Hepatocyte (in vitro differentiated cells): ENCODE measurements around the gene MEAF6. TPM values are rescaled to one million over a fixed set of nuclear protein-coding genes. Genes with fewer than 3 reads are reported as not detected.

ENCODE experiments used
- DNase-seq: peaks from one replicate; pipeline ENCODE4 v3.0.0-alpha.2; 2016; ENCODE audit warnings: low spot score
- H2AFZ ChIP-seq: fragments of 200-600 bp; sonication (generic); 2 replicates; pipeline ENCODE4 v1.6.0; 2016; ENCODE audit warnings: antibody characterized with exemption, mild to moderate bottlenecking
- H3K27ac ChIP-seq: fragments of 200-600 bp; sonication (generic); 2 replicates; pipeline ENCODE4 v1.5.1; 2016; ENCODE audit warnings: mild to moderate bottlenecking
- H3K27me3 ChIP-seq: fragments of 200-600 bp; sonication (generic); 2 replicates; pipeline ENCODE4 v1.6.1; 2016
- H3K36me3 ChIP-seq: fragments of 200-600 bp; sonication (generic); replicated peaks from 2 replicates; pipeline ENCODE4 v1.5.1; 2016; ENCODE audit warnings: low read depth; ENCODE audit not compliant: insufficient read depth
- H3K4me1 ChIP-seq: fragments of 200-600 bp; sonication (generic); 2 replicates; pipeline ENCODE4 v1.5.1; 2016; ENCODE audit warnings: mild to moderate bottlenecking, moderate library complexity; ENCODE audit not compliant: insufficient read depth
- H3K4me2 ChIP-seq: fragments of 200-600 bp; sonication (generic); 2 replicates; pipeline ENCODE4 v1.6.0; 2016
- H3K4me3 ChIP-seq: fragments of 200-600 bp; sonication (generic); 2 replicates; pipeline ENCODE4 v1.5.1; 2016; ENCODE audit warnings: mild to moderate bottlenecking
- H3K79me2 ChIP-seq: fragments of 200-600 bp; sonication (generic); 2 replicates; pipeline ENCODE4 v1.6.0; 2017; ENCODE audit warnings: mild to moderate bottlenecking
- H3K9me2 ChIP-seq: fragments of 200-600 bp; sonication (generic); replicated peaks from 2 replicates; pipeline ENCODE4 v1.6.0; 2017; ENCODE audit warnings: mild to moderate bottlenecking; ENCODE audit not compliant: insufficient read depth
- H3K9me3 ChIP-seq: fragments of 200-600 bp; sonication (generic); 2 replicates; pipeline ENCODE4 v1.5.1; 2016; ENCODE audit warnings: low read depth, mild to moderate bottlenecking
- H4K20me1 ChIP-seq: fragments of 200-600 bp; sonication (generic); 2 replicates; pipeline ENCODE4 v1.6.0; 2016; ENCODE audit warnings: mild to moderate bottlenecking; ENCODE audit not compliant: insufficient read depth, poor library complexity, severe bottlenecking
- CTCF ChIP-seq: fragments of 200-600 bp; sonication (generic); IDR thresholded peaks from 2 replicates; pipeline ENCODE4 v1.5.1; 2016; ENCODE audit warnings: antibody characterized with exemption, mild to moderate bottlenecking; ENCODE audit not compliant: poor library complexity
- EZH2 ChIP-seq: fragments of 200-600 bp; sonication (generic); IDR thresholded peaks from 2 replicates; pipeline ENCODE4 v1.6.1; 2016; ENCODE audit warnings: antibody characterized with exemption, mild to moderate bottlenecking, borderline replicate concordance
- EZH2phosphoT487 ChIP-seq: fragments of 200-600 bp; sonication (generic); IDR thresholded peaks from one replicate; pipeline ENCODE4 v1.6.1; 2018; ENCODE audit warnings: antibody characterized with exemption, mild to moderate bottlenecking, low read depth, moderate library complexity; ENCODE audit not compliant: unreplicated experiment, severe bottlenecking
- WGBS: methylation state at CpG from one replicate; pipeline ENCODE4 v1.1.6; 2016; ENCODE audit warnings: low lambda C conversion rate; ENCODE audit errors: missing lambda C conversion rate; 5-methylcytosine and 5-hydroxymethylcytosine counted together
- polyA plus RNA-seq: library from polyadenylated mRNA; unstranded; fragments of >200 nt; fragmentation: Nextera tagmentation; extraction: Ambion mirVana; gene quantifications from 2 replicates; pipeline ENCODE4 v1.2.1, GENCODE V29; 2016
- total RNA-seq: library from RNA; depleted of rRNA; stranded (reverse); fragments of >200 nt; gene quantifications from 2 replicates; pipeline ENCODE4 v1.2.3, GENCODE V29; 2014

The MEAF6 gene
- total and polyA plus RNA-seq, 2 experiments from 2014 or later = 46.5 to 74.7 TPM

- Histone ChIP-seq H3K27me3 (peaks cover 4% of the 10 kb centered on the region), H3K36me3 (no peaks in the 10 kb centered on the region), H3K79me2 (no peaks in the 10 kb centered on the region), H3K27ac (no peak overlapping the region), H3K9me3 (no peaks in the 10 kb centered on the region), H3K4me2 (no peak overlapping the region), H3K9me2 (no peaks in the 10 kb centered on the region), H3K4me1 (no peaks in the 10 kb centered on the region), H4K20me1 (no peaks in the 10 kb centered on the region), H2AFZ (no peak overlapping the region), H3K4me3 (no peak overlapping the region)
- TF ChIP-seq EZH2phosphoT487 (no peak), CTCF (no peak), EZH2 (no peak)
- DNase-seq = no peak
- 62% methylated on average over 5 of the region's 5 CpGs for WGBS
These were observed 64.6 kb downstream of the MEAF6 start for GRCh38 chr1:37449936-37450335.

- Histone ChIP-seq H3K36me3 (no peaks in the 10 kb centered on the region), H3K79me2 (no peaks in the 10 kb centered on the region), H3K9me2 (no peaks in the 10 kb centered on the region), H2AFZ (no peak overlapping the region), H3K4me2 (no peak overlapping the region), H3K4me1 (no peaks in the 10 kb centered on the region), H3K27ac (no peak overlapping the region), H3K9me3 (no peaks in the 10 kb centered on the region), H4K20me1 (no peaks in the 10 kb centered on the region), H3K27me3 (peaks cover 4% of the 10 kb centered on the region), H3K4me3 (no peak overlapping the region)
- DNase-seq = no peak
- WGBS = 74% methylated on average over 15 of the region's 15 CpGs
- no peak for TF ChIP-seq EZH2
- no peak for TF ChIP-seq EZH2phosphoT487
- TF ChIP-seq CTCF = no peak
These were observed 65.7 kb downstream of the MEAF6 start for GRCh38 chr1:37448691-37449417.

GRCh38 chr1:37448185-37448584 is 66.4 kb downstream of the MEAF6 start:
- Histone ChIP-seq H3K4me1 (no peaks in the 10 kb centered on the region), H3K36me3 (no peaks in the 10 kb centered on the region), H3K4me2 (no peak overlapping the region), H3K9me2 (no peaks in the 10 kb centered on the region), H3K79me2 (no peaks in the 10 kb centered on the region), H3K27me3 (peaks cover 4% of the 10 kb centered on the region), H3K9me3 (no peaks in the 10 kb centered on the region), H2AFZ (no peak overlapping the region), H3K27ac (no peak overlapping the region), H3K4me3 (no peak overlapping the region), H4K20me1 (no peaks in the 10 kb centered on the region)
- TF ChIP-seq EZH2phosphoT487 = no peak
- no peak for TF ChIP-seq CTCF
- TF ChIP-seq EZH2 = no peak
- DNase-seq = no peak
- WGBS = 55% methylated on average over 2 of the region's 2 CpGs
